ENCODE results near the gene AVEN.
"Not testable (repeated sequence)": the region's sequence is repeated elsewhere in the genome, so short reads cannot be mapped to it uniquely, and the experiment has no call there.

The AVEN gene

GRCh38 chr15:33852094-33852493, 186.9 kb downstream of the AVEN start:
- DNase-seq (ENCODE audit: low read depth, low spot score) = no peak

- no peak for DNase-seq (ENCODE audit: low read depth, low spot score)
Observed at GRCh38 chr15:33851079-33851478, 187.9 kb downstream of the AVEN start.

- DNase-seq (ENCODE audit: low read depth, low spot score) = no peak
Observed at GRCh38 chr15:33848011-33848410, 191.0 kb downstream of the AVEN start.

GRCh38 chr15:33846862-33847261, 192.1 kb downstream of the AVEN start:
- DNase-seq (ENCODE audit: low read depth, low spot score) = no peak

- DNase-seq (ENCODE audit: low read depth, low spot score) = no peak
Observed at GRCh38 chr15:33846142-33846541, 192.9 kb downstream of the AVEN start.

- DNase-seq (ENCODE audit: low read depth, low spot score) = no peak
Observed at GRCh38 chr15:33844597-33844996, 194.4 kb downstream of the AVEN start.

- no peak for DNase-seq (ENCODE audit: low read depth, low spot score)
Observed at GRCh38 chr15:33844186-33844585, 194.8 kb downstream of the AVEN start.

- no peak for DNase-seq (ENCODE audit: low read depth, low spot score)
Observed at GRCh38 chr15:33840615-33841014, 198.4 kb downstream of the AVEN start.

- DNase-seq (ENCODE audit: low read depth, low spot score) = no peak
Observed at GRCh38 chr15:33839540-33839939, 199.5 kb downstream of the AVEN start.

- DNase-seq (ENCODE audit: low read depth, low spot score) = no peak
Observed at GRCh38 chr15:33837294-33837693, 201.7 kb downstream of the AVEN start.

- DNase-seq (ENCODE audit: low read depth, low spot score) = no peak
Observed at GRCh38 chr15:33834892-33835743, 203.9 kb downstream of the AVEN start.

GRCh38 chr15:33831646-33832045, 207.4 kb downstream of the AVEN start:
- no peak for DNase-seq (ENCODE audit: low read depth, low spot score)

- DNase-seq (ENCODE audit: low read depth, low spot score) = no peak
Observed at GRCh38 chr15:33830351-33830750, 208.7 kb downstream of the AVEN start.

GRCh38 chr15:33826201-33826600, 212.8 kb downstream of the AVEN start:
- DNase-seq (ENCODE audit: low read depth, low spot score) = no peak

GRCh38 chr15:33825453-33825852, 213.6 kb downstream of the AVEN start:
- no peak for DNase-seq (ENCODE audit: low read depth, low spot score)

GRCh38 chr15:33823119-33823518, 215.9 kb downstream of the AVEN start:
- DNase-seq (ENCODE audit: low read depth, low spot score) = no peak

GRCh38 chr15:33822479-33822878, 216.5 kb downstream of the AVEN start:
- DNase-seq (ENCODE audit: low read depth, low spot score) = no peak

- DNase-seq (ENCODE audit: low read depth, low spot score) = not testable (repeated sequence)
Observed at GRCh38 chr15:33819499-33819898, 219.5 kb downstream of the AVEN start.

All from brain pericyte (primary cell).